ENCODE data around the gene DLX2.

The DLX2 gene

DNA sequence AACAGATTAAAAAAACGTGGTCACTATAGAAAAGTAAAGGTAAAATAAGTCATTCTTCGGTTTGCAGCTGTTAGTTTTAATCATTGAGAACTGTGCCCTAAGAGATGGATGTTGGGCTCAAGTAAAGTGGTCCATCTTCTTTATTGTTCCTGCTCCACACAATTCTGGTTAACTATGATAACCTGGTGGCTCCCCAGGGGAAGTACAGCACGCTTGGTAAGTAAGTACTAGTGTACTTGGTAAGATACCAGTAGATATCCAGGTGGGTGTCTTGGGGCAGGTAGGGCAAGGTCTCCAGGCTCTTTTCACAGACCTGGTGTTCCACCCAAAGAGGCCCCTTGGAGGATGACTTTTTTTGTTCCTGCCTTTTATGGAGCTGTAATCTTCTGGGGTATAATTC lies 31.6 kb upstream of the DLX2 start:
- TF ChIP-seq CTCF (conservative IDR thresholded peaks at IDR 0.05): no peak
- H3K27ac ChIP-seq: no peak overlapping the region

- H3K27ac ChIP-seq: no peak overlapping the region
- no peak for TF ChIP-seq CTCF (conservative IDR thresholded peaks at IDR 0.05)
Measured at GRCh38 chr2:172131713-172132555, 29.2 kb upstream of the DLX2 start.

- no peak for TF ChIP-seq CTCF (conservative IDR thresholded peaks at IDR 0.05)
- no peak overlapping the region for H3K27ac ChIP-seq
Measured at GRCh38 chr2:172129404-172129803, 26.7 kb upstream of the DLX2 start.

DNA sequence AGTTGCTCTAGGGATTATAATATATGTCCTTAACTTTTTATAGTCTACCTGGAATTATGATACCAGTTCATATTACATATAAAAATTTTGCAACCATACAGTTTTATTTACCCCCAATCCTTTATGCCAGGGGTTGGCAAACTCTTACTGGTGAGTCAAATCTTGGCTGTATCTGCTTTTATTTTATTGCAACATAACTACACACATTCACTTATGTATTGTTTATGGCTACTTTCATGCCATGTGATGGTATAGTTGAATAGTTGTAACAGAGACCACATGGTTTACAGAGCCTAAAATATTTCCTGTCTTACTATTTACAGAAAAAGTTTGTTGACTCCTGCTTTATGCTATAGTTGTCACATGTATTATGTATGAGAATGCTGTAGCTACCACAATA lies 25.8 kb upstream of the DLX2 start:
- TF ChIP-seq CTCF (conservative IDR thresholded peaks at IDR 0.05): no peak
- H3K27ac ChIP-seq: no peak overlapping the region

DNA sequence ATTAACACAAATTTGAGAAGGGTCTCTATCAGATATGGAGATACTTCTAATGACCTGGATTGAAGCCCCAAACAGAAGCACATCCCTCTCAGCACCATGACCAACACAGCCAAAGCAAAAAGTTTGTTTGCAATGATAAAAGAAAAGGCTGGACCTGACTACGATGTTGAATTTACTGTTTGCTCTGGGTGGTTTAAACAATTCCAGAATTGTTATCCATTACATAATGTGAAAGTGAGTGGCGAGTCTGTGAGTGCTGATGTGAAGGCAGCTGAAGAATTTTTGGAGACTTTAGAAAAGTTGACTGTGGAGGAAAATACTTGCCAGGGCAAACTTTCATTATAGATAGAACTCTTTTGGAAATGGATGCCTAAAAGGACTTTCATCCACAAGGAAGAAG lies 17.4 kb upstream of the DLX2 start:
- no peak for TF ChIP-seq CTCF (conservative IDR thresholded peaks at IDR 0.05)
- H3K27ac ChIP-seq: no peak overlapping the region

GRCh38 chr2:172119089-172119488 lies 16.4 kb upstream of the DLX2 start:
- no peak overlapping the region for H3K27ac ChIP-seq
- no peak for TF ChIP-seq CTCF (conservative IDR thresholded peaks at IDR 0.05)

DNA sequence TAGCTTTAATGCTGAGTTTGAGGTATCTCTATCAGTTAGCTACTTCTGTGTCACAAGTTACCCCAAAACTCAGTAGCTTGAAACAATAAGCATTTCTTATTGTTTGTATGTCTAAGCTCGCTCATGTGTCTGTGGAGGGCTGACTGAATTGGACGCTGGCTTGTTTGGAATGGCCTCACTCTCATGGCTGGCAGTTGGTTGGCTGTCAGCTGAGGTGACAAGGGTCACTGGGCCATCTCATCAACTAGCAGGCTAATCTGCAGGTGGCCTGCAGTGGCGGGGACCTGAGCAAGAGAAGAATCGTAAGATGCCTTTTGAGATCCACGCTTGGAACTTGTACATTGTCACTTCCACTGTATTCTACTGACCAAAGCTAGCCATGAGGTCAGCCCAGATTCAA lies 13.4 kb upstream of the DLX2 start:
- no peak for TF ChIP-seq CTCF (conservative IDR thresholded peaks at IDR 0.05)

More for the DNA sequence above, 13.4 kb upstream of the DLX2 start:
- no peak overlapping the region for H3K27ac ChIP-seq
